Right atrium auricular region (tissue), 2 donors: ENCODE measurements around the gene MSMB. TPM values are rescaled to one million over a fixed set of nuclear protein-coding genes. Genes with fewer than 3 reads are reported as not detected.
"Not testable (repeated sequence)": the region's sequence is repeated elsewhere in the genome, so short reads cannot be mapped to it uniquely, and the experiment has no call there.

Experiments used
- DNase-seq: peaks from one replicate; pipeline ENCODE4 v3.0.0-alpha.2; 2019; ENCODE audit warnings: low spot score
- H3K27ac ChIP-seq, 2 donors: fragments of 200-600 bp; sonication (generic); 1 replicate in 1 of 2; 2 replicates in 1 of 2; pipeline ENCODE4 v1.5.1; 2016 to 2019
- H3K27me3 ChIP-seq, 2 donors: fragments of 200-600 bp; sonication (generic); one replicate each; pipeline versions ENCODE4 v1.5.1 to v1.6.0; 2017 to 2019
- H3K36me3 ChIP-seq: fragments of 200-600 bp; sonication (generic); one replicate; pipeline ENCODE4 v1.5.1; 2016
- H3K4me1 ChIP-seq, 2 donors: fragments of 200-600 bp; sonication (generic); one replicate each; pipeline versions ENCODE4 v1.5.1 to v1.6.0; 2017 to 2019
- H3K4me3 ChIP-seq, 2 donors: fragments of 200-600 bp; sonication (generic); 1 replicate in 1 of 2; 2 replicates in 1 of 2; pipeline ENCODE4 v1.5.1; 2017 to 2019; ENCODE audit warnings: mild to moderate bottlenecking in 1 of 2, moderate library complexity in 1 of 2
- H3K9me3 ChIP-seq, 2 donors: fragments of 200-600 bp; sonication (generic); one replicate each; pipeline ENCODE4 v1.5.1; 2019
- total RNA-seq, 2 donors: library from RNA; depleted of rRNA; stranded (reverse); fragments of >200 nt; gene quantifications; one replicate each; pipeline ENCODE4 v1.1.0, GENCODE V29; 2016
- TF ChIP-seq, protein P1 (sequence below), 2 donors: fragments of 200-600 bp; sonication (generic); IDR thresholded peaks; one replicate each; pipeline ENCODE4 v1.5.1; 2019; ENCODE audit warnings: antibody characterized with exemption in 2 of 2

Gene MSMB
- total RNA-seq, 2 donors from 2014 or later: not detected

DNA sequence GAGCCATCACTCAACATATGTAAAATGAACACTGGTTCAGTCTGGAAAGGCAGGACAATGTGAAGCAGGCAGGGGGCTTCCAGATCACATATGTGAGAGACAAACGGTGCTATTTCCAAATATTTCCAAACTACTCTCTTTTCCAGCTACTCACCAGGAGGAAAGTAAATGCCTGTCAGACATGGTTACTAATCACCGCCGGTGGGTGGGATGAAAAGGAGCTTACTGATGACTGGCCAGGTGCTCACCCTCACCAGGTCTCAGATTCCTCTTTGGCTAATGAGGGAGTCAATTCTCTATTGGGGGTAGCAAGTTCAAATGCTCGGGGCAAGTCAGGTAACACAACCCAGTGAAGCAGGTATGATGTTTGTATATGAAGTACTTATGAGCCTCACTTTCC is 9.7 kb upstream of the MSMB start:
- Histone ChIP-seq H3K27ac (no peak overlapping the region), H3K9me3 (peaks cover 5% of the 10 kb centered on the region in 2 donors), H3K4me3 (no peak overlapping the region), H3K36me3 (no peaks in the 10 kb centered on the region), H3K27me3 (no peaks in the 10 kb centered on the region), H3K4me1 (no peaks in the 10 kb centered on the region)
- TF ChIP-seq, protein P1, sequence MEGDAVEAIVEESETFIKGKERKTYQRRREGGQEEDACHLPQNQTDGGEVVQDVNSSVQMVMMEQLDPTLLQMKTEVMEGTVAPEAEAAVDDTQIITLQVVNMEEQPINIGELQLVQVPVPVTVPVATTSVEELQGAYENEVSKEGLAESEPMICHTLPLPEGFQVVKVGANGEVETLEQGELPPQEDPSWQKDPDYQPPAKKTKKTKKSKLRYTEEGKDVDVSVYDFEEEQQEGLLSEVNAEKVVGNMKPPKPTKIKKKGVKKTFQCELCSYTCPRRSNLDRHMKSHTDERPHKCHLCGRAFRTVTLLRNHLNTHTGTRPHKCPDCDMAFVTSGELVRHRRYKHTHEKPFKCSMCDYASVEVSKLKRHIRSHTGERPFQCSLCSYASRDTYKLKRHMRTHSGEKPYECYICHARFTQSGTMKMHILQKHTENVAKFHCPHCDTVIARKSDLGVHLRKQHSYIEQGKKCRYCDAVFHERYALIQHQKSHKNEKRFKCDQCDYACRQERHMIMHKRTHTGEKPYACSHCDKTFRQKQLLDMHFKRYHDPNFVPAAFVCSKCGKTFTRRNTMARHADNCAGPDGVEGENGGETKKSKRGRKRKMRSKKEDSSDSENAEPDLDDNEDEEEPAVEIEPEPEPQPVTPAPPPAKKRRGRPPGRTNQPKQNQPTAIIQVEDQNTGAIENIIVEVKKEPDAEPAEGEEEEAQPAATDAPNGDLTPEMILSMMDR (IDR thresholded peaks at IDR 0.05): no peak
- DNase-seq: no peak

DNA sequence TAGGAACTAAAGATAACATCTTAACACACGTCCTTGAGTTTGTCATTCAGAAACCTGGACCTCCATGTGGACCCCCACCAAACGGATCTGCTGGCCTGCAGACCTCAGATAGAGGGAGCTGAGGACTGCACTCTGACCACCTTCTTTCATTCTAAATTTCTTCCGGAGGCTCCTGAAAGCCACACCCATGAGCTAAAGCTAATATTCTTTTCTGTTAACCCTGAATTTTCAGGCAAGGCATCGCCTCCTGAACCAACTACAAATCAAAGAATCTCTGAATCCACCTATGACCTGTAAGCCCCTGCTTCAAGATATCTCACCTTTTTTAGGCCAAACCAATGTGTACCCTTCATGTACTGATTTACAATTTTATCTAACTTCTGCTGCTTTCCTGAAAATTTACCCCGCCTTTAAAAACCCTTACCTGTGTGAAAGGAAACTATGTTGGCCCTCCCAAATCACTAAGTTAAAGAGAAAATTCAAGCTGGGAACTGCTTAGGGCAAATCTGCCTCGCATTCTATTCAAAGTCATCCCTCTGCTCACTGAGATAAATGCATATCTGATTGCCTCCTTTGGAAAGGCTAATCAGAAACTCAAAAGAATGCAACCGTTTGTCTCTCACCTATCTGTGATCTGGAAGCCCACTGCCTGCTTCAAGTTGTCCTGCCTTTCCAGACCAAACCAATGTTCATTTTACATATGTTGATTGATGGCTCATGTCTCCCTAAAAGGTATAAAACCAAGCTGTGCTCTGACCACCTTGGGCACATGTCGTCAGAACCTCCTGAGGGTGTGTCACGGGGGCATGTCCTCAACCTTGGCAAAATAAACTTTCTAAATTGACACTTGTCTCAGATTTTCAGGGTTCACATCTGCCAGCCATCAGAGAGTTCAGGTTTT is 7.7 kb upstream of the MSMB start:
- no peaks in the 10 kb centered on the region for H3K36me3 ChIP-seq

DNA sequence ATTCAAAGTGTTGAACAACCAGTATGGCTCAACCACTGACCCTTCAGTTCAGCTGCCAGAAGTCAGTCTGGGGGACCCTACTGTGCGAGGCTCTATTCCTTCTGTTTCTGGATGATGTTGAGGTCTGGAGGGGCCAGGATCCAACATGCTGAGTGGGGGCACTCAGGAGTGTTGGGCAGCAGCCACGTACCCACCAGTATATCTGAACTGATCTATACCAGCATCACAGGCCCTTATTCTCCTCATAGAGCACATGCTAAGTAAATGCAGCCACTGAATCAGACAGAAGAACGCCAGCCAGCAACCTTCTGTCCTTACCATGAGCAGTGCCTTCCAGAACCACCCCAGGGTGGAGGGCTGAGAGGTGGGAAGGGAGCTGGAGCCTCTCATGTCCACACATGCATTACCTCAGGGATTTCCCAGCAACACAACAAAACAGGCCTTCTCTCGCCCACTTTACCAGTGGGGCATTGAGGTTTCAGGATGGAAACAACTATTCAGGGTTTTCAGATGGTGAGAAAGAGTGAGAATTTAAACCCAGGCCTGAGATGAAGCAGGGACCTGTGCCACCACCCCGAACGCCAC is 6.8 kb upstream of the MSMB start:
- Histone ChIP-seq H3K36me3 (no peaks in the 10 kb centered on the region), H3K4me3 (no peak overlapping the region), H3K9me3 (peaks cover 5% of the 10 kb centered on the region in 2 donors), H3K4me1 (no peaks in the 10 kb centered on the region), H3K27ac (no peak overlapping the region), H3K27me3 (no peaks in the 10 kb centered on the region)
- no peak for DNase-seq
- TF ChIP-seq, protein P1 (IDR thresholded peaks at IDR 0.05): no peak

More for the DNA sequence above, 7.7 kb upstream of the MSMB start:
- peaks cover 5% of the 10 kb centered on the region in 2 donors for H3K9me3 ChIP-seq
- H3K27me3 ChIP-seq: no peaks in the 10 kb centered on the region
- no peak for DNase-seq
- TF ChIP-seq, protein P1 (IDR thresholded peaks at IDR 0.05): no peak
- H3K27ac ChIP-seq: no peak overlapping the region
- H3K4me1 ChIP-seq: no peaks in the 10 kb centered on the region
- H3K4me3 ChIP-seq: no peak overlapping the region

DNA sequence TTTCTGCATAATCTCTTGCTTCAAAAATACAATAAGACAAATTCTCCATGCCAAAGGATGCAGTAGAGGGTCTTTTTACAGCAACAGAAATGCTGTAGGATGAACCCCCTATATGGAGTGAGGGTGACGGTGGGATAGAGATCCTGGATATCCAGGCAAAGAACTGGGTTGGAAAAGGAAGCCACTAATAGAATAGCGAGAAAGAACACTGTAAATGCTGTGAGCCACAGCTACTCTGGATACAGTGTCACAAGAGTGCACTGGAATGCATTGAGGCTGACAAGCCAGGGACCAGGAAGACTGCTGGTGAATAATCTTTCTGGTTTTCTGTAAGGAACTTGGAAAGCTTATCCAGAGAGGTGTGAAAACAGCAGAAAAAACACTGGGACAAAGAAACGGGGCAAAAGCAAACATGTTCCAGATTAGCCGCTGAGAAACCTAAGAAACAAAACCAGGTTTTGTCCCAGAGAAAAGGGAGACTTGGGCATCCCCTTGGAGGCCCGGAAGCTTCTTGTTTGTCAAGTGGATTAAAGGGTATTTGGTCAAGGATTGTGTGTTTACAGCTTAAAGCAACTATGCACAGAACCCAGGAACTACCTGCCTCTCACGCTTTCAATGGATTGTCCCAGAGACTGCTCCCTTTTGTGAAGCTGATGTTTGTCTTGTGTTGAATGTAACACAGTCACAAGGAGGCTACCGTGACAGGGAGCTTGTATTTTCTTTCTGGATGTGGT is 6.2 kb upstream of the MSMB start:
- Histone ChIP-seq H3K27me3 (no peaks in the 10 kb centered on the region), H3K9me3 (peaks cover under 1 to 3% of the 10 kb centered on the region in 2 donors), H3K4me1 (no peaks in the 10 kb centered on the region), H3K4me3 (no peak overlapping the region), H3K36me3 (no peaks in the 10 kb centered on the region), H3K27ac (no peak overlapping the region)
- TF ChIP-seq, protein P1 (IDR thresholded peaks at IDR 0.05): no peak
- DNase-seq: no peak

DNA sequence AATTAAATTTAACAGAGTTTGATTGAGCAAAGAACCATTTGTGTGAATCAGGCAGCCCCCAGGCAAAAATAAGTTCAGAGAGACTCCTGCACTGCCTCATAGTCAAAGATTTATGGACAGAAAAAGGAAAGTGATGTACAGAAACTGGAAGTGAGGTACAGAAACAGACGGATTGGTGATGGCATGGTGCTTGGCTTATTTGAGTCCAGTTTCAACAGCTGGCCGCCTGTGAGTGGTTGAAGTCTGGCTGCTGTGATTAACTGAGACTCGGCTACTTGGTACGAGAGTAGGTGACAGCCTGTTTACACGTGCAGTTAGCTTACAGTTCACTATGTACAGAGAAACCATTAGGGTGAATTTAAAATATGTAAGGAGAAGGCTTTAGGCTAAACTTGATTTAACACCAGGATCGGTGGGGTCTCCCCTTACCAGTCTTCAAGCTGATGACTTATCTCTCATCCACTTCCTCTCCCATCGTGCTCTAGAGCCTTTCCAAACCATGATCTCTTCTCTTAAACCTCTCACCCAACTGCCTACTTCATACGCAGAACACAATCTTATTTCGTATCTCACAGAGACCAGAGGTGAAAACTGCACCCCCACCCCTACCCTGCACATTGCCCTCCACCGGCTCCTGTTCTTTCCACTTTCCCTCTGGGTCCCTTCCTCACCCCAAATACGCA is 5.0 kb upstream of the MSMB start:
- Histone ChIP-seq H3K4me1 (no peaks in the 10 kb centered on the region), H3K27me3 (no peaks in the 10 kb centered on the region), H3K9me3 (no peaks in the 10 kb centered on the region), H3K36me3 (no peaks in the 10 kb centered on the region), H3K27ac (no peak overlapping the region), H3K4me3 (no peak overlapping the region)
- TF ChIP-seq, protein P1 (IDR thresholded peaks at IDR 0.05): no peak
- DNase-seq: no peak

DNA sequence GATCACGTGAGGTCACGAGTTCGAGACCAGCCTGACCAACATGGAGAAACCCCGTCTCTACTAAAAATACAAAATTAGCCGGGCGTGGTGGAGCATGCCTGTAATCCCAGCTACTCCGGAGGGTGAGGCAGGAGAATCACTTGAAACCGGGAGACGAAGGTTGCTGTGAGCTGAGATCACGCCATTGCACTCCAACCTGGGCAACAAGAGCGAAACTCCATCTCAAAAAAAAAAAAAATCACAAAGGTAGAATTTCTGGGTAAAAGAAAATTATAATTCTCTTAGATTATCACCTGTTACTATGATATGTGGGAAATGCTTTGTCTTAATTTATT is 3.4 kb upstream of the MSMB start:
- not testable (repeated sequence) for H3K36me3 ChIP-seq, H3K27me3 ChIP-seq, DNase-seq, H3K4me3 ChIP-seq, H3K27ac ChIP-seq, H3K4me1 ChIP-seq, H3K9me3 ChIP-seq
